Activated CD4-positive, alpha-beta T cell treated with anti-CD3 and anti-CD28 coated beads, Interleukin-2, Interleukin-4, amounts not matched to agents 100 ng/mL and 50 ng/mL, durations not matched to agents 16 hours and 8 hours (primary cell): ENCODE measurements around the gene RFT1.
A peak's percentile ranks its signal among the peaks of the same experiment; 100 is the strongest.

ENCODE experiments used
- DNase-seq: peaks from one replicate; pipeline ENCODE4 v3.0.0-alpha.2; 2020; ENCODE audit warnings: low spot score

Gene RFT1

DNA sequence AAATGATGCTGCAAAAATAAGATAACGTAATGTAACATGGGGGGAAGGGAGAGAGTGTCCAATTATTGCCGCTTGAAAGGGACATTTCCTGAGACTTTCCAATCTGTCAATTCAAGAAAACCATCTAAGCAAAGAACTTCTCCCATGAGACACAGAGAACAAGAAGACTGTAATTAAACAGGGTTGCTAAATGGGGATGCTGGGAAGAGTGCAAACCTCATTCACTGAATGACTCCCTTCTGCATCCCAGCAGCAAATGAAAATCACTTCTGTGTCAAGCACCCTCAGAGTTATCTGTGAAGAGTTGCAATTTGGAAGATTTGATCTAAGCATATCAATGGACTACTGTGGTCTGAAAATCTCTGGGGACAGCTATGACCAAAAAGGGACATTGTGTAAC, 3.6 kb downstream of the RFT1 start:
- DNase-seq = no peak

DNA sequence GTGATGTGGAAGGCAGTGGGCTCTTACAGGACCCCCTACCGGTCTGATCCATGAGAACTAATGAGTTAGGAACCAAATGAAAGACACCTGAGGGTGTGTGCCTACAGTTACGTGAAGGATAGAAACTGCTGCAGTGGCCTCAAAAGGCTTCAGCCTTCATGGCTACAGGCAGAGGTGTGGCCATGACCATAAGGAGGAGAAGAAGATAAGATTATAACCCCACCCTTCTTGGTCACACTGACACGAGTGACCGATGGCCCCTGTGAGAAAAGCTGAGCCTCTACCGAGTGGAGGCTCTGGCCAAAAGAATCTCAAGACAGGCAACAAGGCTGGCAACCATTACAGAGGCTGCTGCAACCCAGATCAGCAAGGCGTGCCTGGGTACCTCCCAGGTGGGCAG, 6.3 kb downstream of the RFT1 start:
- DNase-seq = no peak

DNA sequence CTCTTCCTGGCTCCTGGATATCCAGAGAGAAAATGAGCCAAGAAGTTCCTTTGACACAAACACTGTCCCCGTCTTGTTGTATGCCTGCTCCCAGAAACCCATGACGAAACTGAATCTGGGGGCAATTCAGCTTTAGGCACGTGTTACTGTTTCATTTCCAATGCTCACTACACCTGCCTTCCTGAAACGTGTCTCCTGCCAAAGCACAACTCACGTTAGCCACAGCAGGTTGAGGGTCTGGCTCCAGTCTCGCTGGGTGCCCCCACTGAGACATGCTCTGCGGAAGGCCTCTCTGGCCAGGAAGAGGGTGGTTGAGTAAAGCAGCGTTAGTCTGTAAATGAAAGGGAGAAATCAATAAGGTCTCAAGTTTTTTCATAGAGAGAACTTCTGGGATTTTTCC, 6.7 kb downstream of the RFT1 start:
- DNase-seq = no peak

DNA sequence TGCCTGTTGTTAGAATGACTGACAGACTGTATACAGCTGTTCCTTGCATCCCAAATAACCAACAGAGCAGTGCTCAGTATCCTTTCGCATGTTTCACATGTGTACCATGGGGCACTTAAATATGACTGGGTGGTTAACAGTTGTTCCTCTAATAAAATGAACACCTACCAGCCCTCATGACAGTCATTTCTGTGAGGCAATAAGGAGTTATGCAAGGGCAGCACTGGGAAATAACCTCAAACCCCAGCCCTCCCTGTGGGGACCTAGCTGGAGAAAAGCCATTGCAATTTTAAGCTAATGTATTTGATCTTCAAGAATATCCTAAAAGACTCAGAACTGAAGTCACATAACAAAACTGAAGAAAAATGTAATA, 7.3 kb downstream of the RFT1 start:
- DNase-seq = no peak

DNA sequence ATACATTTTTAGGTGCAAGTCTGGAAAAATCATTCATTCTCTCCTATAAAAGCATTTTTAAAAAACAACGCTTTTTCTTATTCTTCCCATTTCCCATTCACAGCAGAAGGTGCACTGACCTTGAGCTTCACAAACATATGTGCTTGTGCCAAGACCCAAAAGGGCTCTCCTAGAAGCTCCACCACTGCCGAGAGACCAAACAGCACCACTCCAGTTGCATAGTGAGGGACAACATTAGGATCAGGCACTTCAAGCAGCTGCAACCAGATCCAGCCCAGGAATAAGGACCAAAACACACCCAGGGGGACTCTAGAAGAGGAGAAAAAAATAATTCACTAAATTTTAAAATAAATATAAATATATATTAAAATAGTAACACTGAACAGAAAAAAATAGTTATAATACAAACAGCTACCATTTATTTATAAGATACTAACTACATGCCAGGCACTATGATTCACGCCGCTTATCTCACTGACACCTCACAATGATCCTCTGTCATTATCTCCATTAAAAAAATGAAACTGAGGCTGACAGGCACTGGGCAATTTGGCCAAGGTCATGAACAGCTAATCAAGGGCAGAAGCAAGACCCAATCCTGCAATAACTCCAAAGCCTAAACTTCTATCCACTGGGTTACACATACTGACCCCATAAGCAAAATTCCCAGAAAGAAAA, 7.8 kb downstream of the RFT1 start:
- no peak for DNase-seq

DNA sequence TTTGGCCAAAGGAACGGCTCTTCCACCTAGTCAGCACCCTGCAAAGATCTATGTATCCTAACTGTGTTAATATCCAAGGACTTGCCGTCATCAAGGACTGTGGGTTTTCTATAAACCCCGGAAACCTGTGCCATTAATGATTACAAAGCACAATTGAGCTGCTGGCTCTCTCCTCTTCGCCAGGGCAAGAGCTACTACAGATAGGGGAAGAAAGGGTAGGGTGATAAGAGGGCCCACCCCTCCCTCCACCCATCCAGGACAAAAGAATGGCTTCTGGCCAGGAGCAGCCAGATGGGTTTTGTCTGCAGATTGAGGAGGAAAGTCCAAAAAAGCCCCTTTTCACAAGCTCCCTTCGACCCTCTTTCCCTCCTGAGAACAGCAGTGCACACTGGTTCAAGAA, 9.9 kb downstream of the RFT1 start:
- no peak for DNase-seq

DNA sequence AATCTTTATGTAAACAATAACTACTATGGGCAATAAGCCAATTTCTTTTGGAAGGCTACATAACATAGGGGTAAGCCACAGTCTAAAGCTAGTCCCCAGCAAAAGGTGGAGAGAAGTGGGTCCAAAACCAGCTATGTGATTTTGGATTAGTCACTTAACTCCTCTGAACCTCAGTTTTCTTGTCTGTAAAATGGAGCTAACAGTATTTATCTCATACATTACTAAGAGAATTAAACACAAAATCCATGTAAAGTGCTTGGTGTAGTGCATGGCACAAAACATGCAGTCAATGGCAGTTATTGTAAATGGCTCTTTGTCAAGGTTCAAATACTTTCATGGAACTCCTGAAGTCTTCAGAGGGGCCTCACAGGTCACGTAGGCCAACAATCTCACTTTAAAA, 13.3 kb downstream of the RFT1 start:
- no peak for DNase-seq

DNA sequence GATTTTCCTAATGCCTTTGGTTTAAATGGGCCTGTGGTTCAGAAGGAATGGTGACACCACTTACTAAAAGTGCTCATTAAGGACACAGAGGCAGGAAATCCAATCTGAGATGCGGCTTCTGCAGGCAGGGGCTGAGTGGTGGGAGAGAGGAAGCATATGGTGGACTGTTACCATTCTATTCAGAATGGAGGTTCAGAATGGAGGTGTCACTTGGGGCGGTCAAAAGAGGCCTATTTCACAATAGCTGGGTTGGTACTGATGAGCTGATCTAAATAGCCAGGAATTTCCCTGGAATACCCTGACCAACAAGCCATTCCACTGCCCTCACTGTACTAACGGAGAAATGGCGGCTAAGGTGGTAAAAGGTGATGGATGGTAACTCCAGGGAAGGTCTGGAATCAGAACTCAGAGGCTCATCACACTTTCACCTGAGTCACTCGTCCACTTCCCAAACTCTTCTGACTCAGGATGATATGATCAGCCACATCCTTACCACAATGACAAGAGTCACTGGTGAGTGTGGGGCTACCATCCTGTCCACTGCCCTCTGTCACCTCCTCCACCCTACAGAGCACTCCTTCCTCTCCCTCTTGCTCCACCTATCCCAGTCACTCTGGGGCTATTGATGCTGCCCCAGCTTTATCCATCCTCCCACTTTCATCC, 15.7 kb downstream of the RFT1 start:
- DNase-seq = peak; percentile 46

DNA sequence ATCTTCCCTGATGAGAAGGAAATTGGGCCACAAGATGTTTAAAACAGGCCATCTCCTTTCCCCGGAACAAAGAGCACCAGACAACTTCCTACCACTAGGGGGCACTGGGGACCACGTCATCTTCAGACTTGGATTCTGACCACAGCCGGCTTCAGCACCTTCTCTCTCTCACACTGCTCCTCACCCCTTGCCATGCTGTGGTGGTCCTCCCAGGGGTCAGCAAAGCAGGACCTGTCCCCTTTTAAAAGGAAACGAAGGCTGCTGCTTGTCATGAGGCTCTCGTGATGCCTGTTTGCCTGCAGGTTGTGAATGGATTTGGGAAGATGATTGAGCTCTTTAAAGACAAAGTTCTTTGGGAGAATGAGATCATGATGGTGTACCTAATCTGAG, 16.2 kb downstream of the RFT1 start:
- peak; percentile 88 for DNase-seq

DNA sequence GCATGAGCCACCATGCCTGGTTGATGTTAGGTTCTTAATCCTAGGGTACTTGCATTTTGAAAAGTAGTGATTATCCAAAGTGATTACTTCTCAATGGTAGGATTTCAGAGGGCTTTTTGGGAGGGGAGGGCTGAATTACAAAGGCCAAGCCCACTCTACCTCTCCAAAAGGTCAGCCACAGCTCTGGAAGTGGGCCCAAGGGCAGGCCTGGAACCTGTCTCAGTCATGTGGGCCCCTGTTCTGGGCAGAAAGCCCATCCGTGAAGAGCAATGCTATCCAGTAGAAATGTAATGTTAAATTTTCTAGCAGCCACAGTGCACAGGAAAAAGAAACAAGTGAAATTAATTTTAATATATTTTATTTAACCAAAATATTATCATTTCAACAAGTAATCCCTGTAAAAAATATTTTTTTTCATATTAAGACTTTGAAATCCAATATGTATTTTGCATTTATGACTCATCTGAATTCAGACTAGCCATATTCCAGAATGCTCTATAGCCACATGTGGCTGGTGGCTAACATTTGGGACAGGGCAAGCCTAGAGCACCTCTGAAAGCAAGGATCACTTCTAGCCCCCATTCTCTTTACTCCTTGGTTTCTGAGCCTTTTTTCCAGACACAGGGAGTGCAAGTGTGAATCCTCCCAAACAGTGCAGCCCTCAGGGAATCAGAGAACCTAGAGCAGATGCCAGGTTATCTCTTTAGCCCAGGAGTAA, 16.8 kb downstream of the RFT1 start:
- no peak for DNase-seq

DNA sequence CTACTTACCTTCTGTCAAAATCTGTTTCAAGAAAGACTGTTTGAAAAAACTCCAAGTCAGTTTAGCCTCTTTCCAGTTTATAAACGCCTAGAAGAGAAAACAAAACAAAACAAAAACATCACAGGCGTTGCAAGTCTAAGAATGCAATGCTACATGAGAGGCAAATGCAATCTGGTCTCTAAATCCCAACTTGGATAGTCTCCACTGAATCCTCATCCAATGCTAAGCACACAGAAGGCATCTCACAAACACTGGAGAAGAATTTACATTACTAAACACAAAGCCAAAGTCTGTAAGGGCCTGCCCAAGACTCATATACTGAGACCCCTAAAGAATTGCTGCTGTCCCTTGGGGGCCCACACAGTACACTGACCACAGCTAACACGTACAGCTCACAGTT, 18.4 kb downstream of the RFT1 start:
- no peak for DNase-seq

DNA sequence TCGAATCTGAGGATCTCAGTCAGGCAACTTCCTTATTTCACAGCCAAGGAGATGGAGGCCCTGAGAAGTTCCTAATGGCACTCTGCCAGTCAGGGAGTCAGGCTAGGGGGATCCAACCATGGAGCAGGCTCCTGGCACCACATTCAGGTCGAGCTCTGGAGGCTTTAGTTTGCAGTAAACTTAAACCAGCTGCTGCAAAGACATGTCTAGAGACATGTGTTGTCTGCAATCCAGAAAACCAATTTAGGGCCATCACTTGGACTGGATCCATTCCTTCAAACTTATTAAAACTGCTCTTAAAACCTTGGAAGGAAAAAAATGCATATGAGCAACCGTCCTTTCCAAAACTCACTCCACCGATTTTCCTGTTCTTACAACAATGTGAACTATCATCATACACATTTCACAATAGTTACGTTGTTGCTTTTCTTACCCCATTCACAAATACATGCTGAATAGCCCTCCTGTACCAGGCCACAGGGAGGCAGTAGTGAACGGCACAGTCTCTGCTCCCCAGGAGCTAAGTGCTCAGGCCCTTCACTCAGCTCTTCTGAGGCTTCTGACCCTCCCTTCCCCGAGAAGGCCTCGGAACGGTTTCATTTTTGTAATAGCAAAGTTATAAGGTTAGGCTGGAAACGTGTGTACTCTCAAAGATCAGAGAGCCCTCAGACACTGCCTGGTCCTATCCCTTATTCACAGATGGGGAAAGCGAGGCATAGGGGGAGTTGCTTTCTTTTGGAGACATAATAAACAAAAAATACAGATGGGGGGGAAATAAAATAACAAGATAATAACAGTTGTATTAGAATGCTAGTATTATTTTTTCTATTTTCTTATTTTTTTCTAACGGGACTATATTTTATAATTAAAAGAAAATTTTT, 20.1 kb downstream of the RFT1 start:
- peak; percentile 75 for DNase-seq

DNA sequence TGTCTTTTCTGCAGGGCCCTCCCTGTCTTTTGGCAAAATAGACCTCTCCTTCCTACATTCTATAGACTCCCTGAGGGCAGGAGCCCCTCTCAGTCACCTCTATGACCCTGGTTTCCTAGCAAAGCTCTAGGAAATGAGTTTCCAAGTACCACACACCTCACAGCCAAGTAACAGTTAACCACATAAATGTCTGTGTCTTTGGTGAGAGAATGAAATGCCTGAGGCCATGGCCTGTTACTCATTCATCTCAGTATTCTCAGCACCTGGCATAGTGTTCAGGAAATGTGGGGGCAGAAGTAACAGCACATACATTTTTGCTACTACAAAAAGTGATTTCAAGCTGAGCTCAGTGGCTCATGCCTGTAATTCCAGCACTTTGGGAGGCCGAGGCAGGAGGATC, 21.0 kb downstream of the RFT1 start:
- DNase-seq = peak; percentile 67

DNA sequence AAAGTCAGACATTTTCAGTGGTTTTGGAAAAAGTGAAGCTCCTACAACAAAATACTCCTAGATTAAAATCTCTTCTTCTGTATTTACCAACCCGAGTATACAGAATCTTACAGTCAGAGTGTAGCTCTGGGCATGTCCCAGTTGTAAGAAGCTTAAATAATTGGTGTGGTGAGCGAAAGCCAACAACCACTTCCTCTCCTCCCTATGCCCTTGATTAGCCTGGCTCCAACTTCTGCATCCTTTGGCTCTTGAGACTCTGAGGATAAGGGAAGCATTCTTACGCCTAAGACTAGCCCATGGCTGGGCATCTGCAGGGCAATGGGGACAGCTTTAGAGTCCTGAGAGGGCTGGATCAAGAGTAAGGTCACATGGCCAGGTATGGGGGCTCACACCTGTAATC, 25.5 kb downstream of the RFT1 start:
- DNase-seq = no peak

DNA sequence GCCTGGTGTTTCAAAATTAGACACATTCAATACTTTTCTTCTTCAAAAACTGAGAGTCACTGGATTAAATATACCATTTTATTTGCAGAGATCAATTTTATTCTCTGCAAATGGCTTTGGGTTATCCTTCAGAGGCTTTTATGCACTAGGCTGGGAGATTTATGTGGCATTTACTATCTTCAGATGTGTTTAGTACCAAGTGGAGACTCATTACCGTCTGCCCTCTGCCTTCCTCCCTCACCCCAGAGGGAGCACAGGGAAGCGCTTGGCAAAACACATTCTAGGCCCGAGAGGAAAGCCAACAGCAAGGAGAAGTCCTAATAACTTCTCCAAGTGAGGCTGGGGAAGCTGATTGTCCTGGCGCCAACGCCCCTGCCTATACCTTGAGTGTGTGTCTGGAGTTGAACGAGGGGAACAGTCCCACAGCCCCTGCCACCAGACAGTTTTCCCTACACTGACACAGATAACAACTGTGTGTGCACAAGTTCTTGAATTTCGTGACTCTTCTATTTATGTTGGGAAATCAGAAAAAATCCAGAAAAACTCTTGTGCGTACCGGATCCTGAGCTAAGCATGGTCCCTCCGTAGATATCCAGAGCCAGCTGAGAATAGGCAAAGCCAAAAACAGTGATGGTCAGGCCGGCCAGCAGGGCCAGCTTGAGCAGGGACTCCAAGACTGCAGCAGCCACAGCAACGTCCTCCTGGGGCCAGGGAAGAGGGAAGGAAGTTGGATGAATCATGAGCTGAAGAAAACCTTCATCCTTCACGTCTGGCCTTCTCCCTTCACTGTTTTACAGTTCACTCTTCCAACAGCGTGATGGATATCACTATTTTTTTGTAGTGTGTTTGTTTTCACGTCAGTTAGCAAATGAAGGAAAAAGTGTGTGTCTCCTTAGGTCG, 26.6 kb downstream of the RFT1 start:
- no peak for DNase-seq

DNA sequence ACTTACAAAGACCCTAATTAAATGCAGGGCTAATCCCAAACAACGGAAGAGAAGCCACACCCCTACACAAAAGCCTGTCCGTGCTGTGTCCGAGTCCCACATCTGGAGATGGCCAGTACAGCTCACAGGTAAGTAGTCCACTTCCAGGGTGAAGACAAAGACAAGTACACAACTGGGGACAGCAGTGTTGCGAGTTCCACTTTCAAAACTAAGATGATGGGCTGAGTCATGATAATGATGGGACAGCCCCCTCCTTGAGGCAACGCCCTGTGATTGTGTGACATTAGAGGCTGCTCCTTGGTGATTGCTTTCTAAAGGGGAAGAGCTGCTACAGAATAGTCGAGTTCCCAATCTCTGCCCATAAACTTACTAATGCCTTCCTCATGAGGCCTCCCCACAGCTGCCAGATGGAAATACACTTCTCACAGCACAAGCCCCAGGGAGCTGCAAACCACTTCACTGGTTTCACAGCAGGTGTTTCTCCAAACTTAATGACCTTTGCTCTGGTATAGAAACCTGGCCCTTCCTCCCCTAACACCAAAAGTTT, 27.6 kb downstream of the RFT1 start:
- peak; percentile 69 for DNase-seq

DNA sequence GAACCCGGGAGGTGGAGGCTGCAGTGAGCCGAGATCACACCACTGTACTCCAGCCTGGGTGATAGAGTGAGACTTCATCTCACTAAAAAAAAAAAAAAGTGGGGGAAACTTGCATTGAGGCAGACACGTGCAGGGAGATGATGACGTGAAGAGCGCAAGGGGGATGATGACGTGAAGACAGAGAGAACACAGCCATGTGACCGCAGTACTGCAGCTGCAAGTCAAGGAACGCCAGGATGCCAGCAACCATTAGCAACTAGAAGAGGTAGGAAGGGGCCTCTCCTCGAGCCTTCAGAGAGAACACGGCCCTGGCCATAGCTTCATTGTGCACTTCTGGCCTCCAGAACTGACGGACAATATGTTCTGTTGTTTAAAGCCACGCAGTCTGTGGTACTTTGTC, 28.3 kb downstream of the RFT1 start:
- no peak for DNase-seq

DNA sequence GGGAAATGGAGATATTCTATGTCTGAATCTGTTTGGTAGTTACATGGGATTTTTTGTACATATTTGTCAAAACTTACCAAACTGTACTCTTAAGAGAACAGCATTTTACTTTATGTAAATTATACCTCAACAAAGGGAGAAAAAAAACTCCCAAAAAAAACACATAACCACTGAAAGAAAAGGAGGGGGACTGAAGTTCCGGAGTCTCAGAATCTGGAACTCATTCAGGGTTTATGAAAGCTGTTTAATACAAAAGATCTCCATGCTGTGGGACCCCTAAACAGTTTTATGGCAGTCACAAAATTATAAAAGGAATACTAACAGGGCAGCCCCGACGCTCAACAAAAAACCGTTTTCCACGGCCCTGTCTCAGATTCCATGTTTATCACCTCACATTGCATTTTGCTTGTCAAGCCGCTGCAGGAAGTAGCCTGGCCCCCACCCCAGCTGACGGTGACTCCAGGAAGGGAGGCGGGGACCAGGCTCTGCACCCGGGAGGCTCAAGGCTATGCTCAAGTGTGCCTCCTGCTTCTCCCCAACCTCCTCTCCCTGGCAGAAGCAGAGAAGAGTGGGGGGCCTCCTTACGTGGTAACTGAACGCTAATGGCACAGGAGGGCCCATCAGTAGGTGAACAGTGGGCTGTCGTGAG, 29.3 kb downstream of the RFT1 start:
- no peak for DNase-seq

DNA sequence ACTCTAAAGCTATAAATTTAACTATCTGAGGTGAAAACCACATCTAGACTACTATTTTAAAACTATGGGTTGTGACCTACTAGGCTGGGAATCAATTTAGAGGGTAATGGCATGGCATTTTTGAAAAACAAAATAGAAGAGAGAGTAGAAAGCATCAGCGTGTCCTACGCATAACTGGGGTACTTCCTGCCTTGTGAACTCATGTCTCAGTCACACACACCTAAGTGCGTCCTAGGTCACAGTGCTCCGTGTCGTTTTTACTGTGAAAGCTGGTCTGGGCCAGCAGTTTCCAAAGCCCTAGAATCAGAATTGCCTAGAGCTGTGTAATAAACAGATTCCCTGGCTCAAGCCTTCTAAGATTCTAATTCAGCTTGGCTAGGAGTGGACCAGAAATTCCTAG, 32.3 kb downstream of the RFT1 start:
- DNase-seq = no peak

DNA sequence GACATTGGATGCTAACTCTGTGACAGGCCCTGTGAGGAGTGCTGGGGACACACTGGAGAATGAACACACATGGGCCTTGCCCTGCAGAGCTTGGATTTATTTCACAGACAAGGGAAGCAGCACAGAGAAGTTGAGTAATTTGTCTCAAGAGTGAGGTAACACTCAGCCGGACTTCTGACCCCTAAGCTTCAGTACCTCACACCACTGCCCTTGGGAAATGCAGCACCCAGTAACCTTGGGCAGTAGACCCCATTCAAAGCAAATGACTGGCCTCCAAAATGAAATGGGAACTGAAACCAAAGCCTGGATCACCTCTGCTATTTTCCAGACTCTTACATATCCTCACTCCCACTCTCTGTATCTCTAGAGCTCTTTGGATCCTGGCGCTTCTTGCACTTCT, 37.3 kb downstream of the RFT1 start:
- no peak for DNase-seq

DNA sequence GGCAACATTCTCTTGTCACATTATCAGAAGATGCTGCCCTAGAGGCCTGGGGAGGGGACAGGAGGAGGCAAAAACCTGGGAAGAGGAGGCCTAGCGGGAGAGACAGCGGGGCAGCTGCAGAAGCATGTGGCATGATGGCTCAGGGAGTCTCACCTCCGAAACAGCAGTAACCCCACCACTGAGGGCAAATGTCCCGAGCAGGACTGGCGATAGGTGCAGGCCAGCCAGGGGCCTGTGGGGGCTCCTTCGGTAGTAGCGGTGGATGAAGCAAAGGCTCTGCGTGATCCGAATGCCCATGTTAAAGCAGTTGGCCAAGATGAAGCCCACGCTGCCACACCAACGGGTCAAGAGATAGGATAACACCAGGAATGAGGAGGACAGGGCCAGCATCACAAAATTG, 38.0 kb downstream of the RFT1 start:
- no peak for DNase-seq
